Astrocyte (in vitro differentiated cells and primary cell): Measurements from ENCODE around the gene MACIR.

Experiments
- CTCF ChIP-seq: IDR thresholded peaks from 2 replicates; pipeline ENCODE4 v1.5.1; 2011; ENCODE audit warnings: low read depth, mild to moderate bottlenecking, inconsistent platforms, low read length, moderate library complexity; ENCODE audit not compliant: insufficient read depth
- EZH2 ChIP-seq: IDR thresholded peaks from 2 replicates; pipeline ENCODE4 v1.6.1; 2012; ENCODE audit warnings: mild to moderate bottlenecking, low read length, inconsistent platforms; ENCODE audit not compliant: insufficient read depth

- TF ChIP-seq CTCF (no peak), EZH2 (no peak)
Observed at GRCh38 chr5:103243665-103244064, 14.9 kb upstream of the MACIR start.
